ENCODE results near the gene CEACAM18.
"Not testable (repeated sequence)": the region's sequence is repeated elsewhere in the genome, so short reads cannot be mapped to it uniquely, and the experiment has no call there.

GRCh38 chr19:51500931-51501330 lies 22.6 kb downstream of the CEACAM18 start:
- not testable (repeated sequence) for TF ChIP-seq EZH2 (IDR thresholded peaks at IDR 0.05; ENCODE audit: borderline replicate concordance); CTCF (IDR thresholded peaks at IDR 0.05; ENCODE audit: poor library complexity); EZH2phosphoT487 (IDR thresholded peaks at IDR 0.05; ENCODE audit: low read depth, severe bottlenecking, unreplicated experiment)

Measured in hepatocyte (in vitro differentiated cells).